ENCODE results near the gene ANKRD6.
"Not testable (repeated sequence)": the region's sequence is repeated elsewhere in the genome, so short reads cannot be mapped to it uniquely, and the experiment has no call there.

The ANKRD6 gene

GRCh38 chr6:89611666-89612065 is 178.7 kb downstream of the ANKRD6 start:
- no peak for DNase-seq

DNA sequence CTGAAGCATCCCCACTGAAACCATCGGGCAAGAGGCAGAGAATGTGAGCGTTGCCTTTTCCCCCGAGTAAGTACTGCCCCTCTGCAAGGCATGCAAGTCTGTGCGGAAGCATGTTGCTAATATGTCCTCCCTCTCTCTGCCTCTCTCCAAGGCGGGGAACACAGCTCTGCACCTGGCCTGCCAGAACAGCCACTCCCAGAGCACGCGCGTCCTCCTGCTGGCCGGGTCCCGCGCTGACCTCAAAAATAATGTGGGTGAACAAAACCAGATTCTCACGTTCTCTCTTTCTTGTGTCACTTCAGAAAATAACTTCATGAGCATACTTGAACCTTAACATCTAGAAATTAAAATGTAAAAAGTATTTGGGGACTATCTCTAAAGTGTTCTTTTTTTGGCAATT is 179.2 kb downstream of the ANKRD6 start:
- no peak for DNase-seq

DNA sequence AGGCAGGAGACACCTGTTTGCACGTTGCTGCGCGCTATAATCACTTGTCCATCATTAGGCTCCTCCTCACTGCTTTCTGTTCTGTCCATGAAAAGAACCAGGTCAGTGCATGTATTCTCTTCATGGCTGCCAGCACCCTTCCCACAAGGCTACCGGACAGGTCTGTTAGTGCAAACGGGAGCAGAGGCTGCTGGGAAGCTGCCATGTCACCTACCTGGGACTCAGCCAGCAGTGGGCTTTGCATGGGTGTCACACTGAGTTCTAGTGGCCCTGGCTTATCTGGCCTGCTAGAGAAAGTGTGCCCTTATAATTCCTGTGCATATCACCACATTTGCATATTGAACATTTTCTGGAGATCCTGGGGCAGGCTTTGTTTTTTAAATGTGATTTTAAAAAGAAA is 180.8 kb downstream of the ANKRD6 start:
- DNase-seq = no peak

DNA sequence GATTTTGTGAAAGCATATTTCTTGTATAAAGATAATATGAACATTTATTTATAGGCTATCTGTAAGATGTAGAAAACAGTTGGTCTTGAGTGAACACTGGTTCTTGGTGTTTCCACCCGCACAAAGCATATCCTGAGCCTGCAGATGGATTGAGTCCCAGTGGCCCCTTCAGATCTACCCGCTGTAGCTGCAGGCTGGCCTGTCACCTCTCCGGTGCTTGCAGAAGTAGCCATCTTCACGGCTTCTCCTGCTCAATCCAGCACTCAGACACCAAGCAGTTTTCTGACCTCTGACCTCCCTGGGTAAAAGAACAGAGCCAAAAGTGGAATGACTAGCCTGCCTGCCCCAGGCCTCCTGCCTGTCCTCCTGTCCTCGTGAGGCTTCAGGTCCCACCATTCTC is 182.9 kb downstream of the ANKRD6 start:
- DNase-seq = no peak

DNA sequence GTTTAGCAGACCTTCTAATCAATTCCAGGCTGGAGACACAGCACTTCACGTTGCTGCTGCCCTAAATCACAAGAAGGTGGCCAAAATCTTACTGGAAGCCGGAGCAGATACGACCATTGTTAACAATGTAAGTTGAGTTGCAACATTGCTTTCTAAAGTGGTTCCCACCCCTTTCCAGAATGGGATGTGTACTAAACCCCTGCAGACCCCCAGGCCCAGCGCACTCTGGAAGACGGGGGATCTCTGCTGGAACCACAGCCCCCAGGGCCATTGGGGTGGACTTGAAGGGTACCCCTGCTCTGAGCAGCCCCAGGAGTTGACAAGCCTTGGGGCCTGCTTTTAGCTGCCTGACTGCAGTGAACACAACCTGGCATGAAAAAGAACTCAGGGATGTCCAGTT is 183.6 kb downstream of the ANKRD6 start:
- no peak for DNase-seq

GRCh38 chr6:89618026-89618425 is 185.1 kb downstream of the ANKRD6 start:
- no peak for DNase-seq

DNA sequence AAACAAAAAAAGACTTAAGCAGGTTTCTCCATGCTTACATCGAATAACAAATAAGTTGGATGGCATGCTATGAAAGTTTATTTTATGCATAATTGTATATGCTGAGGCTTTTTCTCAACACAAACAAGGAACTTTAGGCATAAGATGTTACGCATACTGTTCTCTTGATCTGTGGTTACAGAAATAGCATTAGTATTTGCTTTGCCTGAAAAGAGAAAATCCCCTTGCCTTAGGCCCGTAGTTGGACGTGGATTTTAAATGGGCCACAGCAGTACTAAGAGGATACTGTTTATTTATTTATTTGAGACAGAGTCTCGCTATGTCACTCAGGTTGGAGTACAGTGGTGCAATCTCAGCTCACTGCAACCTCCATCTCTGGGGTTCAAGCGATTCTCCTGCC is 186.6 kb downstream of the ANKRD6 start:
- no peak for DNase-seq

DNA sequence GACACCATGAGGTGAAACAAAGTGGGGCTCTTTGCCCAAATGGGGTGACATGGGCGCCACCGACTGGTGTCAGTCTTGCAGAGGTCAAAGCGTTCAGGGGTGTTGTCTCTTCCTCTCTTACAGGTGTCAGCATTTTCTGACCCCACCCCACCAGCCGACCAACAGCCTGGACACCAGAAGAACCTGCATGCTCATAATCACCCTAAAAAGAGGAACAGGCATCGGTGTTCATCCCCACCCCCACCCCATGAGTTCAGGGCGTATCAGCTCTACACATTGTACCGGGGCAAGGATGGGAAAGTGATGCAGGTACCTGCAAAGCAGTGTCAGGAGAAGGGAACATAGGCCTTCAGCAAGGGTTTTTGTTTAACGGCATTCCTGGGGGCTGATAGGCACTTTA is 190.8 kb downstream of the ANKRD6 start:
- no peak for DNase-seq

- DNase-seq = no peak
Observed at GRCh38 chr6:89630488-89630887, 197.5 kb downstream of the ANKRD6 start.

- not testable (repeated sequence) for DNase-seq
Observed at GRCh38 chr6:89636412-89636811, 203.5 kb downstream of the ANKRD6 start.

GRCh38 chr6:89637960-89638319 is 205.0 kb downstream of the ANKRD6 start:
- no peak for DNase-seq

DNA sequence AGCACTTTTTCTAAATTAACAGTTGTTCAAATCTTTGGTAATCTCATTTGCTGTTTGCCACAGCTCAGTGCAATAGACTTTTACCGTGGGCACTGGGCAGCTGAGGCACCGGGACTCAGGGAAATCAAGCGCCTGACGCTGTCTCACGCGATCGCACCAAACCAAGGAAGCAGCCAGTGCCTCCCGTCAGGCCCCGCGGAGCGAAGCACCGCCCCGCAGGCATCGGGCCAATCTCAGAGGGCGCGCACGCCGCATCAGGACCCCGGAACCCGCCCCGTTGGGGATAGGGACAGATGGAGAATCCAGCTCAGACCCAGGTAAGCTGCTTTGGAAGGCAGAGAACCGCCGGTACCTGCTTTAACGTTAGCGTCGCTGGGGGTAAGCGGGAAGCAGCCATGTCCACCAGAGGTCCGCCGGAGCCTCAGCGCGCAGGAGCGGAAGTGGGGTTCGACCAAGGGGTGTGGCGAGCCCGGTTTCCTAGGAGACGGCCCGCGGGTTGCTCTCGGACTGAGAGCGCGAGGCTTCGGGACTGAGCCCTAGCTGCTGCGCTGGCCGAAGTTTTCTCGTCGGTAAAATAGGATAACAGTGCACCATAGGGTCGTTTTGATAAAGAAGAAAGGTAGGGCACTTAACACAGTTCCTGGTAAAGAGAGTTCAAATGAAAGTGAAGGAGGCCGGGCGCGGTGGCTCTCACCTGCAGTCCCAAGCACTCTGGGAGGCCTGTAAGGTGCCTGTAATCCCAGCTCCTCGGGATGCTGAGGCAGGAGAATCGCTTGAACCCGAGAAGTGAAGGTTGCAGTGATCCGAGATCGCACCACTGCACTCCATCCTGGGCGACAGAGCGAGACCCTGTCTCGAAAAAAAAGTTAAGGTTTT is 205.6 kb downstream of the ANKRD6 start, which contains the start of gene LYRM2:
Gene LYRM2 (minus strand): TSS at position 428 of the 876 bp plus-strand sequence. CDS start 31 bp downstream, at position 397.
- peak; percentile 82 for DNase-seq

- DNase-seq = no peak
Observed at GRCh38 chr6:89640804-89641203, 207.9 kb downstream of the ANKRD6 start.

DNA sequence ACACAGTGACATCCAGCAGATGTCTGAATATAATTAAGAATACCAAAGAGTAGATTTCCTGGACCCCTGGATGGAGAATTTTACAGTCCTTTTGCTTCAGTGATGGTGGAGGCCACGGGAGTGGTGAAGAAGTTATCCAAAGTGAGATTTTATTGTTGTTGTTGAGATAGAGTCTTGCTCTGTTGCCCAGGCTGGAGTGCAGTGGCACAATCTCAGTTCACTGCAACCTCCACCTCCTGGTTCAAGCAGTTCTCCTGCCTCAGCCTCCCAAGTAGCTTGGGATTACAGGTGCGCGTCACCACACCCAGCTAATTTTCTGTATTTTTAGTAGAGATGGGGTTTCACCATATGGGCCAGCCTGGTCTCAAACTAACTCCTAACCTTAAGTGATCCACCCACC is 208.6 kb downstream of the ANKRD6 start:
- not testable (repeated sequence) for DNase-seq

- DNase-seq = no peak
Observed at GRCh38 chr6:89642956-89643355, 210.0 kb downstream of the ANKRD6 start.

- DNase-seq = no peak
Observed at GRCh38 chr6:89643406-89643805, 210.5 kb downstream of the ANKRD6 start.

DNA sequence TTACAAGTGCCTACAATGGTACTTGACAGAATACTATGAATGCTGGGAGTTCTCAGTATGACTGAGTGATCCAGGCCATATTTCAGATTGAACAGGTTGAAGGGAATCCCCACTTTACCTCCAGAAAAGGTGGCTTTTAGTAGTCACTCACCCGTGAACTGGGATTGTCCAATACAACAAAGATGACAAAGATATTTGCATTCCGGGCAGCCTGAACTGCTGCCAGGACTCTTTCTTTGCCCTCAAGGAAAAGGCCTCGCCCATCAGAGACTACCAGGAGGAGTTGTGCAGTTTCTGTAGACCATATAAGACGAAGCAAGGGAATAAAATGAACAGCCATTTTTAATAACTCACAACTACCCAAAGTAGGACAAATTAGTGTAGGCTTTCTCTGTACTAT is 211.9 kb downstream of the ANKRD6 start:
- no peak for DNase-seq

DNA sequence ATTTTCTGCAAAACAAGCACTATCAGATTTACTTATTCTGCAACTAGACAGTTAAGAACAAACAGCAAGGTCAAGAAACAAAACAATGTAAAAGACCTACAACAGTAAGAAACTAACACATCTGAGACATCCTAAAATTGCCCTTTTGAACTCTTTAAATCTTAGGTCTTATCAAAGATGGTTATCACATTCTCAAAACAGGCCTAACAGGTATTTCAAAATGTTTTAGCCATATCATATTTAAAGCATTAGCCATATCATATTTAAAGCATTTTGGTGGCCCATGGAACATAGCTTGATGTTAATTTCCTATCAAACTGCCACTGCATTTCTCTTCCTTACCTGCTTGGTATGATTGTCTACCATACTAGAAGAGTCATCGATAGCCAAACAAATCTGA is 216.7 kb downstream of the ANKRD6 start:
- no peak for DNase-seq

GRCh38 chr6:89650579-89650978 is 217.6 kb downstream of the ANKRD6 start:
- DNase-seq = no peak

GRCh38 chr6:89655122-89655521 is 222.2 kb downstream of the ANKRD6 start:
- no peak for DNase-seq

DNA sequence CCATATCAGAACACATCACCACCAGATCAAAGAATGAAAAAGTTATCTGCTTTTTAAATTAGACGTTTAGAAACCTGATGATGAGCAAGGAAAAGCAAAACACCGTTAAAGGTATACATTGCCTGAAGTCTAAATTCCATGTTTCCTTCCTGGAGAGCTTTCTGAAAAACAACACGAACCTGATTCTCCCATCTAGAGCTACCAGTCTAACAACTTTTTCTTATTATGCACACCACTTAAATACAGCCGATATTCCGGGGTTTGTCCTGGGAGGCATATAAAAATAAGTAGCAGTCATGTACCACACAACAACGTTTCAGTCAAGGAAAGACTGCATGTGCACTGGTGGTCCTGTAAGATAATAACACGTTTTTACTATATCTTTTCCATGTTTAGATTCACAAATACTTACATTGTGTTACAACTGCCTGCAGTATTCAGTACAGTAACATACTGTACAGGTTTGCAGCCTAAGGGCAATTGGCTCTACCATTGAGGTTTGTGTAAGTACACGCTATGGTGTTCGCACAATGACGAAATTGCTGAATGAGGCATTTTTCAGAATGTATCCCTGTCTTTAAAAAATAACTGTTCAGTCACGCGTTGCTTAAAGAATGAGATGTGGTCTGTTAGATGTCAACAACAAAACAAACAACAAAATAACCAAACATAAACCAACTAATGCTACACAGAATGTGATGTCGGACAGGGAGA is 224.7 kb downstream of the ANKRD6 start:
- no peak for DNase-seq

DNA sequence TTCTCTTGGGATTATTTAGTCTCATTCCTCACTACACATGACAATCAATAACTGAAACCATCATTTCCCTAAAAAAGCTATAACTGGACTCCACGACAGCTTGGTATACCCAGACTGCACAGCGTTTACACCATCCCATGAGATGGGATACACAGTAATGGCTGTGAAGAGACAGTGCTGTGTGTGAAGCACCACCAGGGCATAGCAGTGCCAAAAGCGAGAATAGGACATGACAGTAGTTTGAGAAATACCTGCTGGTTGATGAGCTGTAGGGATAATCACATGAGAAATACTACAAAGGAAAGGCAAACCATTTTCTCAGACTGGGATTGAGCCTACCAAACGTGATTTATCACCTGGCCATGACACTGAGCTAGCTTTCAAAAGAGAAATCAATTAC is 228.0 kb downstream of the ANKRD6 start:
- DNase-seq = no peak

DNA sequence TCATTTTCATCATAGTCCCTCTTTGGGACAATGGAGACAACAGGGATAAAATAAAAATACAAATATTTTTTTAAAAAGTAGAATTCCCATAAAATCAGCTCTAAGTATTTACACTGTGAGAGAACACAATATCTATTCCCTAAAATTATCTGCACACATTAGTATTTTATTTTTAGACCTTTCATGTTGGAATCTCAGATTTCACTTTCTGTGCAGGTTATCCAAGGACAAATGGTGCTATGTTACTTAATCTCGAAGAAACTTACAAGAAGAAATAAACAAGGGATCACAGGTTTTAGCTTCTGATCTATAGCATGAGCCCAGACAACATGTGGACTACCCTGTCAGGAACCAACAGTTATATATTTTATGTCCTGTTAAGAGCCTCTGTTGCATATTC is 228.6 kb downstream of the ANKRD6 start:
- DNase-seq = no peak

- DNase-seq = no peak
Observed at GRCh38 chr6:89662659-89663223, 229.8 kb downstream of the ANKRD6 start.

Measured in GDM1 (cell line).